GM19468 (cell line): ENCODE measurements around the gene ABCA5.
"Not testable (repeated sequence)": the region's sequence is repeated elsewhere in the genome, so short reads cannot be mapped to it uniquely, and the experiment has no call there.

Experiments used
- ATAC-seq: cut with Tn5 transposase; IDR thresholded peaks from one replicate; pipeline ENCODE4 v1.9.1; 2021; ENCODE audit warnings: mild to moderate bottlenecking, moderate library complexity, moderate number of reproducible peaks; ENCODE audit not compliant: unreplicated experiment; ENCODE audit errors: extremely low read depth

The ABCA5 gene

DNA sequence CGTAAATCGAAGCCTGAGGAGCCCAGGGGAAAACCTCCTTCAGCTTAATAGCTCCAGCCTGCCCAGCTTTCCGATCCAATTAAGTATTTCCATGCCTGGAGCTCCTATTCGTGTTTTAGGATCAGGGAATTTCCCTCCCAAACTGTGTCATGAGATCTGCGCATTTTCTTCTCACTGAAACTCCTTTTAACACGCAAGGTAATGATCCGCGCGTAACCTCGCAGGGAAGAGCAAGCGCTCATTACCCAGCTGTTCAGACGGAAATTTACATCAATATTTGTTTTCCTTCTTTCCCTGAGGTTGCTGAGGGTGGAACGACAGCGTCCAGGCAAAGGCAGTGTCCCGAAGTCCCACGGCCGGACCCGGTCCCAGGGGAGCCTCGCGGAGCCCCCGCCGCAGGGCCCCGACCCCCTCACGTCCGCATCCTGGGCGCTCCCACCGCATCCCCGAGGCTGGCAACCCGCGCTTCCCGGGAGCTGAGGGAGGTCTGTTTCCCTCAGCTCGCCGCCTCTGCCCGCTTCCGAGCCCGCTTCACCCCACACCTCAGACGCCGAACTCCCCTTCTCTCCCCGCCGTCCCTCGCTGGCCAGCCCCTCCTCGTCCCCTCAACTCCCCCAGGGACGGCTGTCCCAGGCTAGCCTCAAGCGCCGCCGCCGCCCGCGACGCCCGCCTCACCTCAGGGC lies 415 bp downstream of the ABCA5 start:
- no peak for ATAC-seq

DNA sequence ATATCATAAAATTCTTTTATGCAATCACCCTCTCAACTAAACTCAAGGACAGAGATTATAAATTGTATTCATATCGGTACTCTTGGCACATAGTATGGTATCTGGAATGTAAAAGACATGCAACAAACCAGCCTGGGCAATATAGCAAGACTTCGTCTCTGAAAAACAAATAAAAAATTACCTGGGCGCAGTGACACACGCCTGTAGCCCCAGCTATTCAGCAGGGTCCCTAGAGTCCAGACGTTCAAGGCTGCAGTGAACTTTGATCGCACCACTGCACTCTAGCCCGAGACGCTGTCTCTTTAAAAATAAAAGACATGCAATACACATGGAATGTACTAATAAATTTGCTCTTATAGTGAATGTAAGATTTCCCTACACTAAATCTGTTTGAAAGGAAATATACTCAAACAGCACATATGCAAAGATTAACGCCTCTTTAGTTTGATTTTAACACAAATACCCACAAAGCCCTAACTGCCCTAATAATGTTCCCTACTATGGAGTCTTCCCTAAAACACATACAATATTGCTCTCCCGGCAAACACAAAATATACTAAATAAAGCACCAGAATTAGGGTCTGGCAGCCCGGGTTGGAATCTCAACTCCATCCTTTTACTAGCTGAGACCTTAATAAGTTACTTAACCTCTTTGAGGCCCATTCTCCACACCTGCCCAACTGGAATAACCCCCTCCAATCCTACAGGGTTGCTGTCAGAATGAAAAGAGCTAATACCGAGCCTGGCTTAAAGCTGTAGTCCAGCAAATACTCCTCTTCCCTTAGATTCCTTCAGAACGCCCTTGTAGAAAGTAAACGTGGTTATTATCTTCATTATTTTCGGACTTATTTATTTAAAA lies 1.2 kb downstream of the ABCA5 start:
- no peak for ATAC-seq

DNA sequence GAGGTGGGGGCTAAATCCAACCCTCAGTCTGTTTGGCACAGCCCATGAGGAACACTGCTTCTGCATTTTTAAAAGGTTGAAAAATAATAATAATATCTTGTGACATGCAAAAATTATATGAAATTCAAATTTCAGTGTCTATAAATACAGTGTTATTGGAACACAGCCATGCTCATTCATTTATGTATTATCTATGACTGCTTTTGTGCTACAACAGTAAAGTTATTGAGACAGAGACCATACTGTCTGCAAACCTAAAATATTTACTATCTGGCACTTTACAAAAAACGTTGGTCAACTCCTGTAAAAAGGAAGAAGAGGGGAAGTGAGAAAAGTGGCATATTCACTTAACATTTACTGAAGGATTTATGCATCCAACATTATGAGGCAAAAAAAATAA lies 3.1 kb downstream of the ABCA5 start:
- ATAC-seq = no peak

DNA sequence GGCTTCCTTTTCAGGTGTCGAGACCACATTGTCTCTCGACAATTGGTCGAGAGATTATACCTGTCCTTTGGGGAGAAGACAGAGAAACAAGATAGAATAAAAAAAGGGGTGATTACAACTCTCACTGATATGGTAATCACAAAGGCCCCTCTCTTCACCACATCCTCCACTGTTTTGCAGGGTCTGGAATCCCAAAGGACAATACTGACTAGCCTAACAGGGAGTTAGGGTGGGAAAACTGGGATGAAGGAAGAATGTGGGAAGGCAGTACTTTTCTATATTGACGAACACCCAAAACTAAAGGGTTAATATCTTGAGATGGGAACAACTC lies 6.1 kb downstream of the ABCA5 start:
- ATAC-seq = no peak

DNA sequence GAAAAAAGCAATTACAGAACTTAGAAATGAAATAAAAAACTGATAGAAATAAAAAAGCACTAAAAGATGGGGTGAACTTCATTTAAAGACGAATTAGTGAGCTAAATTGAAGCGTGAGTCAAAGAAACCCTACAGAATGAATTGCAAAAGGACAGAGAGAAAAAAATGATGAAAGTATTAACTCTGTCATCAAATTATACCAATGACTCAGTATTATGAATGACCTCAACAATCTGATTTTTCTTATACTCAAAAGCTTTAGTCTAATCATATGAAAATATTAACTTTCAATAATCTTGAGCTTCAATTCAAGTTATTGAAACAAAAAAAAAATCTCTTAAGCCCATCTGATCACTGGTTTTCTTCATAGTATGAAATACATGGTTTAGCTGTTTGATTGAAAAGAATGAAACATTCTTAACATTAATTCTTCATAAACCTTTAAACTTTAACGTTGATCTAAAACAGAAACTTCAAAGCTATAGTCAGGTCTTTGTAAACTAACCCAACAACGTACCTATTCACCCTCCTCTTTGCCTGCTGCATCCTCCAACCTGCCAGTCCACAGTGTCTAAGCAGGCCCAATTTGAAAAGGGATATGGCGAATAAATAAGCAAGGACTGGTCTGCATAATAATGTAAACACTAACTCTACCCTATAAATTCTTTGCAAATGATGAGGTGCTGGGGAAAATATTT lies 6.6 kb downstream of the ABCA5 start:
- ATAC-seq = no peak

DNA sequence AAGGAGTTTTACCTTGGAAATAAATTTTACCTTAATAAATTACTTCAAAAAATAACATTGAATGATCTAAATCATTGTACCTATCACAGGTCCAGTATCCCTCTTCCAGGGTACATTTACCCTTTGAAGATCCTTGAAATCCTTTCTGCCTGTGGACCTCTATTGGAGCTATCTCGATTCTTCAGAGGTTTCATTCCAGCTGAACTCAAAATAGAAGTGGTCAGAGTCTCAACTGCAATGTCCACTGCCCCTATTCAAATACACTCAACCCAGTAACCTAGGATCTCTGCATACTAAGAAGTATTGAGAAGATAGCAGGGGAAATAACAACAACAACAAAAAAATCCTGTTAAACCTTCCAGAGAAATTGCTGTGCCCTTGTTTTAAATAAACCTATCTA lies 9.3 kb downstream of the ABCA5 start:
- ATAC-seq = no peak

DNA sequence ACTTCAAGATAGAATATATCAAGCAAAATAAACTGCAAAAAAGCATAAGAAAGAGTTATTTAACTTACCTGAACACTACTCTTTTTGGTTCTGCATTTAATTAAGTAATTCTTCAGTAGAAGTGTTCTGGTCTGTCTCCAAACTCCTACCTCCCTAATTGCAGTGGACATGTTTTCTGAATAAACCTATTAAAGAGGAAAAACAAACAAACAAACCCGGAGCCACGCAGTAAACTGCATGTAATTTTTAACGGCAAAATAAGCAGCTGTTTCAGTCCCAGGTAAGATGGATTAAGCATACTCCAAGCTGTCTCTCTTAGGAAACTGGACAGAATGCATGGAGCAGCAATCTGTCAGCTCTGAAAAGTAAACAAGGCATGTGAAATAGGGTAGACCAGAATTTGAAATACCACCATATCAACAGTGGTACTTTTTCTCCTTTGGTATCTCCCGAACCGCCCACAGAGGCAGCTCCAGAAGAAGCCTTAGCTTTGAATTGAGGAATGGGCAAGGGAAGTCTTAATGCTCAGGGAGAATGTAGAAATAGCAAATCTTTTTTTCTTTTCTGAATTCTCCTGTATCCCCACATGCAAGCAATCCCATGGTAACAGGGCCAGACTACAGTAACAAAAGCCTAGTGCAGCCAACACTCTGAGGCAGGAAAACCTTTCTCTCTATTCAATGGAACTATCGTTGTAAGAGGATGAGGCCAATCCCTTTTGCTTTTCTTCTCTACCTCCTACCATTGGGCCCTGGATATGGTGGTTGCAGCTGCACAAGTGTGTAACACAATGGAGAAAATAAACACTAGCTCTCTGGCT lies 12.5 kb downstream of the ABCA5 start:
- ATAC-seq = no peak

DNA sequence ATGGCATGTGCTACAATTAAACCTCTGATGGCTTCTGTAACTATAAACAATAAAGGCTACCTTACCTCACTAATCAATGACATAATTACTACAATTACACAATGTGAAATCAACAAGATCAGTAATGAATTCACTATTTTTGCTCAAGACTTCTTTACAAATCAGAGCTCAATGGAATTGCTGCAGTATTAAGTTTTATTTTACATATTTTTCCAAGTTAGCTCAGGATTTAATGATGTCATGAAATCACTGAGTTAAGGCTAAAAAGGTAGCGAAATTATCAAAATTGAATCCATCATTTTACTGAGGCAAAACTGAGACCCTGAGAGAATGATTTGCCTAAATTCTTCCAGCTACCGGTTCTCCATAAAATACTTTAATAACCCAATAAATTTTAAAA lies 21.8 kb downstream of the ABCA5 start:
- ATAC-seq = no peak

DNA sequence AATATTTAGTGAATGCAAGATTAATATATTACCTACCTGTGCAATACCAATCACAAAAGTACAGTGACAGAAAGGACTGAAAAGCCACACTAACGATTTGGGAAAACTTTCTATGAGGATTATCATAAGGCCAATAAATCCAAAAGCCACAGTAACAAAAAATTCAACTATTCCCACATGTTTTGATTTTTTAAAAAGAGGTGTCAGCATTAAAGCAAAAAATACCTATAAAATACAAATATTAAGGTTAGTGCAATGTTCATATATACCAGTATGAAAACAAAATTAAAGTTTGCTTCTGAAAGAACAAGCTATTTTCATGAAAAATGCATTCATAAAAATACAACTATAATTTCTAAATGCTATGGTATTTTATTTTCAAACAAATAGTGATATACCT lies 24.3 kb downstream of the ABCA5 start:
- ATAC-seq = no peak

DNA sequence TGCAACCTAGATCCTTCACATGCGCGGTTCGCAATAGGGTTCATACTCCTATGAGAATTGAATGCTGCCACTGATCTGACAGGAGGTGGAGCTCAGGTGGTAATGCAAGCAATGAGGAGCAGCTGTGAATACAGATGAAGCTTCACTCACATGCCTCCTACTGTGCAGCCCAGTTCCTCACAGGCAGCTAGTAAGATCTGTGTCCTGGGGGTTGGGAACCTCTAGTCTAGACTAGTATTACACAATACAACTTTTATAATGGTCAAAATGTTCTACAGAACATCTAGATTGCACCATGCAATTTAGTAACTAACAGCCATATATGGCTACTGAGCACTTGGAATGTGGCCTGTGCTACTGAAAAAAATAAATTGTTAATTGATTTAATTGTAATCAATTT lies 26.7 kb downstream of the ABCA5 start:
- no peak for ATAC-seq

DNA sequence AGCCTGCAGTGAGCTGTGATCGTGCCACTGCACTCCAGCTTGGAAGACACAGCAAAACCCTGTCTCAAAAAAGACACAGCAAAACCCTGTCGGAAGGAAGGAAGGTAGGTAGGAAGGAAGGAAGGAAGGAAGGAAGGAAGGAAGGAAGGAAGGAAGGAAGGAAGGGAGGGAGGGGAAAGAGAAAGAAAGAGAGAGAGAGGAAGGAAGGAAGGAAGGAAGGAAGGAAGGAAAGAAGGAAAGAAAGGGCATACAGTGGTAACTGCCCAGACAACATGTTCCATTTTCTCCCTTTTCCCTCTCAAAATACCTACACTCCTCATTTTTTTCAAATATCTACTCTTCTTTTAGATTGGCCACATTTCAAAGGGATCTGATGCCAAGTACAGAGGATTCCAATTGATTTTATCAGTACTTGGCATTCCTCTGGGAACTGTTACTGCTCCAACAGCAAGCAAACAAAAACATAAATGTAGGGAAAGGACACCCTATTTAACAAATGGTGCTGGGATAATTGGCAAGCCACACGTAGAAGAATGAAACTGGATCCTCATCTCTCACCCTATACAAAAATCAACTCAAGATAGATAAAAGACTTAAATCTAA lies 28.7 kb downstream of the ABCA5 start:
- ATAC-seq = not testable (repeated sequence)

DNA sequence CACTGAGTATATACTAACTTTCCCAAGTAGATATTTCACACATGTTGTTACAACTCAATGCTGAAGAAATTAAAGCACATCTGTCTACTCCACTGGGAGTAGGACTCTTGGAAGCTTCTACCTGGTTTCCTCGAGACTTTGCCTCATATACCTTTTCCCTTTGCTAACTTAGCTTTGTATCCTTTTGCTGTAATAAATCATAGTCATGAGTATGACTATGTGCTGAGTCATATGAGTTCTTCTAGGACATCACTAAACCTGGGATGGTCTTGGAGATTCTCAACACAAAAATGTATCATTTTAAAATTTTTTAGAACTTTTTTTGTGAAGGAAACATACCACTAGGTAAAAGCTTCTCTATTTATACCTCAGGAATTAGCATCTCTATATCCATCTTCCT lies 39.8 kb downstream of the ABCA5 start:
- ATAC-seq = no peak

DNA sequence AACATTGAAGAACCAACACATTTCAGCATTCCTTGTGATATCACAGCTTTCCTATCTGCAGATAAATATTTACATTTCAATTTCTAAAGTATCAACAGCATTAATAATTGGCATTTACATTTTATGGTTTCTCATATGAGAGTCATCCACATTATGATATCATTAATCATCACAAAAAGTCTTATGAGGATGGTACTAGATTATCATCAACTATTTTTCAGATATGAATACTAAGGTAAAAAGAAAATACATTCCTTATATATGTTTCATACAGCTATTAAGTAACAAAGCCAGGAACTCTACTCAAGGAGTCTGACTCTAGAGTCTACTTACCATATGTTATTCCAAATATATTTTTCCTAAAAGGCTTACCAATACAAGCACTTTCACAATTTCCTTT lies 40.7 kb downstream of the ABCA5 start:
- no peak for ATAC-seq

DNA sequence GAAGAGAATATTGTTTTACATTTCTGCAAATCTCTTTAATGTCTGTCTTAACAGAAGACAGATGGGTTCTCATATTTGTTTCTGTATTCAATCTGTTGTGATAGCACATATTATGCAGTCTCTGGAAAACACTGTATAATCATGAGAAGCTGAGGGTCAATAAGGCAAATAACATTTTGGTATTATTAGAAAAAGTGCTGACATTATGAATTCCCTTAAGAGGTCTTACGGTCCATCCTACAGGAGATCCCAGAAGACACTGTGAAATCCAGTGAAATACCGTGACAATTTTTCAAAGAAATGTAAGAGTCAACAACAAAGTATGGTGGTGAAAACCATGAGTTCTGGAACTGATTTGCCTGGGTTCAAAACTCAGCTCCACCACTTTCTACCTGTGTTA lies 42.3 kb downstream of the ABCA5 start:
- ATAC-seq = no peak

DNA sequence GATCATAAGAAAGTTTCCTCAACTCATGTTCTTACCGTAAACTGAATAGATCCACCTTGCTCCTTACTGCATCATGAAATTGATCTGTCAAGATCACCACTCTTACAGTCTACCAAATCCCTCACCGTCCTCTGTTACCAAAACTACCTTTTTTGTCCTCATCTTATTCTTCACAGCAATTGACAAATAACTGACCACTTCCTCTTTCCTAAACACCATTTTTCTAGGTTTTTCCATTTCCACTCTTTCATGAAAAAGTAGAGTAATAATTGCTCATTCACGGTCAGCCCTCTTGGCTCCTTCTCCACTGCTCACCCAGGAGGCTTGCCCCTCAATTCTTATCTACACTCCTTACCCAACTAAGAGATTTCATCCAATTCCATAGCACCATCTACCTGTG lies 44.9 kb downstream of the ABCA5 start:
- no peak for ATAC-seq

DNA sequence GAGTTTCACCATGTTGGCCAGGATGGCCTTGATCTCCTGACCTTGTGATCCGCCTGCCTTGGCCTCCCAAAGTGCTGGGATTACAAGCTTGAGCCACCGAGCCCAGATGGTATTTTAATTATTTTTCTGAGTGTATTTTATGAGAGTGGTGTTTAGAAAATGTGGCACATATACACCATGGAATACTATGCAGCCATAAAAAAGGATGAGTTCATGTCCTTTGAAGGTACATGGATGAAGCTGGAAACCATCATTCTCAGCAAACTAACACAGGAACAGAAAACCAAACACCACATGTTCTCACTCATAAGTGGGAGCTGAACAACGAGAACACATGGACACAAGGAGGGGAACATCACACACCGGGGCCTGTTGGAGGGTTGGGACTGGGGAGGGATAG lies 50.7 kb downstream of the ABCA5 start:
- not testable (repeated sequence) for ATAC-seq

DNA sequence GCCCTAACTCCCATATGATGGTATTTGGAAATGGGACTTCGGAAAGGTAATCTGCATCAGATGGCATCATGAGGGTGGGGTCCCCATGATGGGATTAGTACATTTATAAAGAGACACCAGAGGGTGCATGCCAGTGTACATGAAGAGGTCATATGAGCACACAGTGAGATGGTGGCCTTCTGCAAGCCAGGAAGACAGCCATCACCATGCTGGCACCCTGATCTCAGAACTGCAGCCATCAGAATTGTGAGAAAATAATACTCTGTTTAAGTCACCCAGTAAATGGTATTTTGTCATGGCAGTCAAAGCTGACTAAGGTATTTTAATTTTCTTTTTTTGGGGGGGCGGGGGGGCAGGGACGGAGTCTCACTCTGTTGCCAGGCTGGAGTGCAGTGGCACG lies 51.2 kb downstream of the ABCA5 start:
- ATAC-seq = no peak

DNA sequence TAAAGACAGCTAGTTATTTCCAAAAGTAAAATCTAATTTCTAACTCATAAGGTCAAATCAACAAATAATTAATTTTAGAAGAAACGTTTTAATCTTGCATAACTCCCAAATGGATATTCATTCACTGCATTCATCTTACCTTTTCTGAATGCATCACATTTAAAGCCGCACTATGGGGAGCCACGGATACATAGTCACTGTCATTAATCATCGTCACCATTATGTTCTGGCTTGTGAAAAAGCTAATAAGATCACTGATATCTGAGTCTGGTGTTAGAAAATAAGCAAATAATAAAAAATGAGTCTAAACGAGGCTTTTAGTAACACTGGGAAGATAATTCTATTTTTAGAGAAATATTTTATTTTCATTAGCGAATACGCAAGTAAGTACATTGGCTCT lies 55.9 kb downstream of the ABCA5 start:
- no peak for ATAC-seq

DNA sequence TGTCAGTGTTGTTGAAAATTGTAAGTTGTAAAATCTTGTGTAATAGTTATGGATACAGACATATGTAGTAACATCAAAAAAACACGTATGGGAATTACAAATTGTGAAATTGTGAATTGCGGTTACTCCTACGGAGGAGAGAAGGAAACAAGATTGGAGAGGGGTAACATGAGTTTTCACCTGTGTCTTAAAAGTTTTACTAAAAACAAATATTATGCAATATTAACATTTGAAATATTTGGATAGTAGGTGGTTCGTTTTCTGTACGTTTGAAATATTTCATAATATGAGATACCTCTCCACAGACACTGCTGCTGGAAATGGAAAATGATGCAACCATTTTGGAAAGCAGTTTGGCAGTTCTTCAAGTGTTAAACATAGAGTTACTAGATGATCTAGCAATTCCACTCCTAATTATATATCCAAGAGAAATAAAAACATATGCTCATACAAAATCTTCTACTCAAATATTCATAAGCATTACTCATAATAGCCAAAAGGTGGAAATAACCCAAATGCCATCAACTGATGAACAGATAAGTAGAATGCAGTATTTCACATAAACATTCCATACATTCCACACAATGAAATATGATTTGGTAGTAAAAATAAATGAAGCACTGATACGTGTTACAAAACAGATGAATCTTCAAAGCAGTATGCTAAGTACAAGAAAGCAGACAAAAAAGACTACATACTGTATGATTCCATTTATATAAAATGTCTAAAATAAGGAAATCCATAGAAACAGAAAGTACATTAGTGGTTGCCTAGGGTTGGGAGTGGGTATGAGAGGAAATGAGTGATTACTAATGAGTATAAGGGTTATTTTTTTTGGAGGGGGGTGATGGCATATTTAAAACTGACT lies 57.6 kb downstream of the ABCA5 start:
- no peak for ATAC-seq
